BLaER1 treated with 17β-estradiol and CSF1 and Interleukin-3, amounts not matched to agents 10 nM and 100 nM (cell line): Measurements from ENCODE around the gene CFAP54.

ENCODE experiments used
- H3K27ac ChIP-seq, 11 experiments: shearing (Covaris generic); formaldehyde crosslinking; 2 replicates each; pipeline ENCODE4 v1.8.1; 2022
- H3K27me3 ChIP-seq, 11 experiments: shearing (Covaris generic); formaldehyde crosslinking; 2 replicates each; pipeline ENCODE4 v1.8.1; 2022
- H3K36me3 ChIP-seq, 11 experiments: shearing (Covaris generic); formaldehyde crosslinking; 2 replicates each; pipeline ENCODE4 v1.8.1; 2022
- H3K4me1 ChIP-seq, 10 experiments: shearing (Covaris generic); formaldehyde crosslinking; 2 replicates each; pipeline ENCODE4 v1.8.1; 2022
- H3K4me2 ChIP-seq, 11 experiments: shearing (Covaris generic); formaldehyde crosslinking; 2 replicates each; pipeline ENCODE4 v1.8.1; 2022
- H3K4me3 ChIP-seq, 10 experiments: shearing (Covaris generic); formaldehyde crosslinking; 2 replicates each; pipeline ENCODE4 v1.8.1; 2022
- H3K9ac ChIP-seq, 11 experiments: shearing (Covaris generic); formaldehyde crosslinking; 2 replicates each; pipeline ENCODE4 v1.8.1; 2022
- H3K9me3 ChIP-seq, 11 experiments: shearing (Covaris generic); formaldehyde crosslinking; replicated peaks in 1 of 11; 2 replicates each; pipeline ENCODE4 v1.8.1; 2022
- H4K20me1 ChIP-seq, 11 experiments: shearing (Covaris generic); formaldehyde crosslinking; 2 replicates each; pipeline ENCODE4 v1.8.1; 2022
- Cebpa-rat ChIP-seq, 11 experiments: shearing (Covaris generic); IDR thresholded peaks; 2 replicates each; pipeline ENCODE4 v1.8.1; 2022

The CFAP54 gene

DNA sequence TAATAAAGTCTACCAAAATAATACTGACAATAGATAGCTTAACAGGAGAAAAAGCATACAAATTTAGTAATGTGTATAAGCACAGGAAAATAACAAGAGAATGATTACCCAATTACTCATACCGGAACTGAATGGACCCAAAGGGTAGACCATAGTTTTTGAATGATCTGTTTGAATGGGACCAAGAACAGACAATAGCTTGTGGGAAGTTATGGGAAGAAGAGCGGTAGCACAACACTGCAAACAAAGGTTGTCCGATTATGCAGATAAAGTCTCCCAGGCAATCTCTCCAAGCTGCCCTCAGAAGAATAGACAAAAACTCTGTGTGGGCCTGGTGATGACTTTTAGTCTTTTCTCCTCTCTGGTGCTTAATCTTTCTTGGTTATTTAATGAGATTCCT is 321.1 kb downstream of the CFAP54 start:
- Histone ChIP-seq H3K4me3 (no peak overlapping the region), H3K27ac (peak overlapping the region in 1 of 11 experiments; percentile 43; a peak in 3 of 22 replicates), H3K27me3 (no peaks in the 10 kb centered on the region), H3K36me3 (no peaks in the 10 kb centered on the region), H3K4me2 (peak overlapping the region in 8 of 11 experiments; percentile 26 to 65 (median 46); a peak in 11 of 22 replicates), H3K9me3 (peaks cover 0 to 6% (median 0%) of the 10 kb centered on the region in 11 experiments; a peak in 1 of 22 replicates), H4K20me1 (no peaks in the 10 kb centered on the region), H3K9ac (no peak overlapping the region), H3K4me1 (peaks cover 5 to 25% (median 19%) of the 10 kb centered on the region in 10 experiments; a peak in 16 of 20 replicates)
- no peak for TF ChIP-seq Cebpa-rat (IDR thresholded peaks at IDR 0.05)

GRCh38 chr12:96811083-96811482 is 321.7 kb downstream of the CFAP54 start:
- Histone ChIP-seq H3K27ac (peak overlapping the region in 1 of 11 experiments; percentile 43; a peak in 3 of 22 replicates), H3K4me2 (peak overlapping the region in 8 of 11 experiments; percentile 26 to 65 (median 46); a peak in 14 of 22 replicates), H3K9ac (no peak overlapping the region), H3K36me3 (no peaks in the 10 kb centered on the region), H3K27me3 (no peaks in the 10 kb centered on the region), H3K4me3 (no peak overlapping the region), H3K9me3 (peaks cover 0 to 6% (median 0%) of the 10 kb centered on the region in 11 experiments; a peak in 1 of 22 replicates), H3K4me1 (peaks cover 5 to 25% (median 19%) of the 10 kb centered on the region in 10 experiments; a peak in 16 of 20 replicates), H4K20me1 (no peaks in the 10 kb centered on the region)
- TF ChIP-seq Cebpa-rat (IDR thresholded peaks at IDR 0.05), result no peak

GRCh38 chr12:96812153-96812552 is 322.8 kb downstream of the CFAP54 start:
- Histone ChIP-seq H3K4me3 (no peak overlapping the region), H3K27me3 (no peaks in the 10 kb centered on the region), H3K4me2 (peak overlapping the region in 7 of 11 experiments; percentile 4 to 65 (median 30); a peak in 6 of 22 replicates), H3K4me1 (peaks cover 5 to 25% (median 19%) of the 10 kb centered on the region in 10 experiments; a peak in 16 of 20 replicates), H3K9me3 (peaks cover 0 to 6% (median 0%) of the 10 kb centered on the region in 11 experiments; a peak in 1 of 22 replicates), H3K27ac (no peak overlapping the region), H3K9ac (no peak overlapping the region), H4K20me1 (no peaks in the 10 kb centered on the region), H3K36me3 (no peaks in the 10 kb centered on the region)
- TF ChIP-seq Cebpa-rat (IDR thresholded peaks at IDR 0.05), result no peak

- no peak overlapping the region for H3K27ac ChIP-seq
- H3K4me2 ChIP-seq, result no peak overlapping the region
- TF ChIP-seq Cebpa-rat (IDR thresholded peaks at IDR 0.05), result no peak
Observed at GRCh38 chr12:96814200-96814599, 324.8 kb downstream of the CFAP54 start.

GRCh38 chr12:96821592-96821991 is 332.2 kb downstream of the CFAP54 start:
- no peaks in the 10 kb centered on the region for H3K36me3 ChIP-seq
- H3K4me1 ChIP-seq, result no peaks in the 10 kb centered on the region
- no peak overlapping the region for H3K27ac ChIP-seq
- no peaks in the 10 kb centered on the region for H3K27me3 ChIP-seq
- H3K4me2 ChIP-seq, result no peak overlapping the region
- H3K9me3 ChIP-seq, result no peaks in the 10 kb centered on the region; a peak in 1 of 22 replicates
- no peak overlapping the region for H3K9ac ChIP-seq
- H3K4me3 ChIP-seq, result no peak overlapping the region
- no peak for TF ChIP-seq Cebpa-rat (IDR thresholded peaks at IDR 0.05)
- no peaks in the 10 kb centered on the region for H4K20me1 ChIP-seq

More at GRCh38 chr12:96814200-96814599, 324.8 kb downstream of the CFAP54 start:
- no peaks in the 10 kb centered on the region for H4K20me1 ChIP-seq
- no peak overlapping the region for H3K9ac ChIP-seq
- peaks cover 5 to 25% (median 19%) of the 10 kb centered on the region in 10 experiments; a peak in 16 of 20 replicates for H3K4me1 ChIP-seq
- H3K36me3 ChIP-seq, result no peaks in the 10 kb centered on the region
- H3K4me3 ChIP-seq, result no peak overlapping the region
- H3K27me3 ChIP-seq, result no peaks in the 10 kb centered on the region
- peaks cover 0 to 6% (median 0%) of the 10 kb centered on the region in 11 experiments; a peak in 1 of 22 replicates for H3K9me3 ChIP-seq

GRCh38 chr12:96822641-96823040 is 333.3 kb downstream of the CFAP54 start:
- H4K20me1 ChIP-seq, result no peaks in the 10 kb centered on the region
- H3K9ac ChIP-seq, result no peak overlapping the region
- no peaks in the 10 kb centered on the region for H3K36me3 ChIP-seq
- H3K4me1 ChIP-seq, result no peaks in the 10 kb centered on the region
- TF ChIP-seq Cebpa-rat (IDR thresholded peaks at IDR 0.05), result no peak
- no peaks in the 10 kb centered on the region for H3K27me3 ChIP-seq
- H3K4me3 ChIP-seq, result no peak overlapping the region
- no peaks in the 10 kb centered on the region; a peak in 1 of 22 replicates for H3K9me3 ChIP-seq
- no peak overlapping the region for H3K4me2 ChIP-seq
- no peak overlapping the region for H3K27ac ChIP-seq

GRCh38 chr12:96824074-96824837 is 334.9 kb downstream of the CFAP54 start:
- H3K4me1 ChIP-seq, result no peaks in the 10 kb centered on the region
- H3K36me3 ChIP-seq, result no peaks in the 10 kb centered on the region
- H3K4me2 ChIP-seq, result no peak overlapping the region
- no peaks in the 10 kb centered on the region; a peak in 1 of 22 replicates for H3K9me3 ChIP-seq
- no peak overlapping the region for H3K9ac ChIP-seq
- H3K4me3 ChIP-seq, result no peak overlapping the region
- H4K20me1 ChIP-seq, result no peaks in the 10 kb centered on the region
- no peaks in the 10 kb centered on the region for H3K27me3 ChIP-seq
- no peak for TF ChIP-seq Cebpa-rat (IDR thresholded peaks at IDR 0.05)
- no peak overlapping the region for H3K27ac ChIP-seq

DNA sequence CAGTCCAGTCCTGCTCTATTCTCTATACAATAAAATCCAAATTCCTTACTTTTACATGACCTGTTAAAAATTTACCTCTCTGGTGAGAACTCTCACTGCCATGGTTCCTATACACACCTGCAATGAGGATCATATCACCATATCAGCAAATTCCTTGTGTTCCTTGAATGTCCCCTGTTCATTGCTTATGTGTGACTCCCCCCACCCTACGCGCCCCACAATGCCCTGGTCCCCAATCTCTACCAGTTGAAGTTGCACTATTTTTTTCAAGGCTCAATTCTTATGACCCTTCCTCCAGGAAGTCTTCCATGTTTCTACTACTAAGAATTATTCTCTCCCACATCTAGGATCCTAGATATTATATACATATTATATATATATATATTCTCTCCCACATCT is 335.5 kb downstream of the CFAP54 start:
- no peak overlapping the region for H3K27ac ChIP-seq
- no peaks in the 10 kb centered on the region for H3K27me3 ChIP-seq
- H4K20me1 ChIP-seq, result no peaks in the 10 kb centered on the region
- no peak overlapping the region for H3K9ac ChIP-seq
- no peak overlapping the region for H3K4me2 ChIP-seq
- H3K4me1 ChIP-seq, result no peaks in the 10 kb centered on the region
- no peaks in the 10 kb centered on the region for H3K36me3 ChIP-seq
- no peak overlapping the region for H3K4me3 ChIP-seq
- no peaks in the 10 kb centered on the region; a peak in 1 of 22 replicates for H3K9me3 ChIP-seq
- no peak for TF ChIP-seq Cebpa-rat (IDR thresholded peaks at IDR 0.05)

DNA sequence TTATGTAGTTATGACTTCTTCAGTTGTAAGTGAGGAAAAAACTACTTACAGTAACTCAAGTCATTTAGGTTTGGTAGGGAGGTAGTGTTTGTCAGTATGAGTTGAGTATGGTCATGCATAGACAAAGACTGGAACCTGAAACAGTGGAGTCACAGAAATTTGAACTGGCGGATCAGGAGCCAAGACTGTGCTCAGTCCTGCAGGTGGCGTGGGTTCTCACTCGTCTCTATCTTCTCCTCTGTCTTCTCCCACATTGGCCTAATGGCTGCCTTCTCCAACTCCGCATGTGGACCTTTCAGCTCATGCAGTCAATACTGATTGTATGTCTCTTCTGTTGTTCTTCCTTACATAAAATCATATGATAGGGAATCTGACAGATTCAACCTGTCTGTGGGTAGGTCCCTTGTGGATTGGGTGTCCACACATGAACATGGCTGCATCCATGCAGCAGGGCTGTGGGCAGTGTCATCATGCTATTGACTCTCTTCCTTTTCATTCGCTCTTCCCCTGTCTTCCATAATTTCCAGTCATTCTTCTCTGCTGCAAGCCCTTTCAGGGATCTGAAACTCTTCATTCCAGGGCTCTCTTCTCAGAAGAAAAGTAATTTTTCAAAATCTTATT is 338.9 kb downstream of the CFAP54 start:
- Histone ChIP-seq H3K9me3 (peaks cover 0 to 8% (median 3%) of the 10 kb centered on the region in 11 experiments; a peak in 3 of 22 replicates), H3K9ac (no peak overlapping the region), H3K36me3 (no peaks in the 10 kb centered on the region), H3K27ac (no peak overlapping the region), H4K20me1 (no peaks in the 10 kb centered on the region), H3K27me3 (no peaks in the 10 kb centered on the region), H3K4me1 (no peaks in the 10 kb centered on the region), H3K4me3 (no peak overlapping the region), H3K4me2 (no peak overlapping the region)
- no peak for TF ChIP-seq Cebpa-rat (IDR thresholded peaks at IDR 0.05)
